Testis (tissue), 2 donors: ENCODE data around the gene ZSCAN5C.

ENCODE experiments used
- CTCF ChIP-seq, 3 experiments: fragments of 450-650 bp in 2 of 3; fragments of 200-600 bp in 1 of 3; sonication (generic) in 1 of 3; IDR thresholded peaks; one replicate each; pipeline ENCODE4 v1.5.1; 2016 to 2019; ENCODE audit warnings: antibody characterized with exemption in 3 of 3, mild to moderate bottlenecking in 2 of 3, moderate library complexity in 1 of 3
- POLR2A ChIP-seq: fragments of 450-650 bp; IDR thresholded peaks from one replicate; pipeline ENCODE4 v1.6.1; 2017; ENCODE audit warnings: antibody characterized with exemption, mild to moderate bottlenecking, moderate library complexity

GRCh38 chr19:56191711-56192110 is 10.4 kb upstream of the ZSCAN5C start:
- TF ChIP-seq POLR2A (no peak), CTCF (IDR thresholded peaks at IDR 0.05) (no peak)
